GM18511 (cell line): ENCODE data around the gene GNG14.
A peak's percentile ranks its signal among the peaks of the same experiment; 100 is the strongest.
"Not testable (repeated sequence)": the region's sequence is repeated elsewhere in the genome, so short reads cannot be mapped to it uniquely, and the experiment has no call there.

Source experiments
- ATAC-seq: cut with Tn5 transposase; IDR thresholded peaks from one replicate; pipeline ENCODE4 v1.9.1; 2021; ENCODE audit warnings: mild to moderate bottlenecking, moderate library complexity; ENCODE audit not compliant: unreplicated experiment

GNG14 gene

DNA sequence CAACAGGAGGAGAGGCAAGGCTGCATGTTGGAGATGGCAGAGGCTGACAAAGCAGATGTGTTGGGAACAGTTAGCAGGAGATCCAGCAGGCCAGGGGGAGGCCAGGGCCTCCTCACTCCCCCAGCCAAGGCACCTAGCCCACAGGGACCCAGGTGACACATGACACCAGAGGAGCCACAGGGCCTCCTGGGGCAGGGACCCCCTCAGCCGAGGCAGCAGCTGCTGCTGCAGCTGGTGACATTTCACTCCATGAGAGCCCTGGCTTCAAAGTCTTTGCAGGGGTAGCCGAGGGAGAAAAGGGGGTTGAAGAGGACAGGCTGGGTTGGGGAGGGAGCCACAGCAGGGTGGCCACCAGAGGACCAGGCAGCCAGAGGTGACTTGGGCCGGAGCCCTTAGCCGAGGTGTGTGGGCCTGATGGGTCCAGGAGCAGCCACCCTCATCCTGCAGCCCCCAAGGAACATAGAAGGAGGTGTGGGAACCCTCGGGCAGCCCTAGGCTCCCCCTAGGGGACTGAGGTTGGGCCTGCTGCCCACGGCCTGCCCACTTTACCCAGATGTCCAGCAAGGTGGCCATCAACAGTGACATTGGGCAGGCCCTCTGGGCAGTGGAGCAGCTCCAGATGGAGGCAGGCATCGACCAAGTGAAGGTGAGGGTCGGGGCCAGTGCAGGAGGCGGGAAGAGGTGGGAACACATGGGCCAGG, at the start of gene GNG14:
GNG14 (plus strand) TSS at position 503 of the 701 bp plus-strand sequence; CDS start at position 554, 51 bp downstream.
- no peak for ATAC-seq

DNA sequence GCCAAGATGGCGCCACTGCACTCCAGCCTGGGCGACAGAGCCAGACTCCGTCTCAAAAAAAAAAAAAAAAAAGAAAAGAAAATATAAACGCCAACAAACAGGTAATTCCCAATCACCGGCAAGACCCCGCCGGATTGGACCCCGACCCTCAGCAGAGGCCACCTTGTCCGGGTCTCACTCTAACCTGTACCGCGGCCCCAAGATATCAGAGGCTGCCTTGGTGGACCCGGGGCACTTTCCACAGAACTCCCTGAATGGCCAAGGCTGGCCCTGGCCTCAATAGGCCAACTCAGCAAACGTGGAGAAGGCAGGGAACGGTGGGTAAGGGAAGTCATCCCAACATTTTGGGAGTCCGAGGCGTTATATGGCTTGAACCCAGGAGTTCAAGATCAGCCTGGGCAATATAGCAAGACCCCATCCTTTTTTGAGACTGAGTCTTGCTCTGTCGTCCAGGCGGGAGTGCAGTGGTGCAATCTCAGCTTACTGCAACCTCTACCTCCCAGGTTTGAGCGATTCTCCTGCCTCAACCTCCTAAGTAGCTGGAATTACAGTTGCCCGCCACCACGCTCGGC, 49.1 kb upstream of the GNG14 start:
- no peak for ATAC-seq

DNA sequence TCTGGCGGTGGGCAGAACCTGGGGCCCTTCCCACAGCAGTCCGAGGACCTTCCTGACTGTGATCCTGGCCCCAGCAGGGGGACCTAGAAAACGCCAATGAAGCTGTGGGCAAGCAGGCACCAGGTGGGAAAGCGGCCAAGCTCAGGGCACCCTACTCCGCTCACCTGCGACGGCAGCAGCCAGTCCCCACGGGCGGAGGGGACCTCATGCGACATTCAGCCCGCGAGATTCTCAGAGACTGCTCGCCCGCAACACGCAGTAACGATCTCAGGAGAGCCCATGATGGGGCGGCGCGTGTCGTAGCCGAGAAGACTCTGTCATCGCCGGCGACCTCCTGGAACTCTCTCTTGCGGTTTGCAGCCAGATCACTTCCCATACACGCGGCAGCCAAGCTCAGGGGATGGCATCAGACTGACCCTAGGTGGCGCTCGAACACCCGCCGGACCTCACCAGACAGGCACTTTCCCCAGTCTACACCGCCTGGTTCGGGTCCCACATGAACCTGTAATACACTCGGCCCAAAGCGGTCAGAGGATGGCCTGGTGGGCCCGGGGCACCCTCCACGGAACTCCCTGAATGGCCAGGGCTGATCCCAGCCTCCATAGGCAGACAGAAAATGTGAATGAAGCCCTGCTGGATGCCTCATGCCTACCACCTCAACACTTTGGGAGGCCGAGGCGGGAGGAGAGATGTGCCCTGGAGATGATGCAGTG, 47.7 kb upstream of the GNG14 start:
- no peak for ATAC-seq

DNA sequence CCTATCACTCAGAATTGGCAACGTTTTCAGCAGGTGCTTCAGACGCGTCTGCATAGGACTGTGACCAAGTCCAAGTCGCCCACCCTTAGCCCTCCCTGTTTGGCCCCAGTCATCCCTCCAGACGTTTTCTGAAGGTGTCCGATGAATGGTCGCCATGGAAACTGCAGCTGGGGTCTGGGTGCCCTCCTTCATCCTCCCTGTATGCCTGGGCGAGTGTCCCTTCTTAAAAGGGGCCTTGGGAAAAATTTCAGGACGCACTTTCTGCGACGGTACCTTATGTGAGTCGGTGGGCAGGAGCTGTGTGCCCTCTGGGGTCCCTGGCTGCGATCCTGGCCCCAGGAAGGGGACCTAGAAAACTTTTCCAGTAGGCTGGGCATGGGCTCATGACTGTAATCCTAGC, 46.3 kb upstream of the GNG14 start:
- no peak for ATAC-seq

DNA sequence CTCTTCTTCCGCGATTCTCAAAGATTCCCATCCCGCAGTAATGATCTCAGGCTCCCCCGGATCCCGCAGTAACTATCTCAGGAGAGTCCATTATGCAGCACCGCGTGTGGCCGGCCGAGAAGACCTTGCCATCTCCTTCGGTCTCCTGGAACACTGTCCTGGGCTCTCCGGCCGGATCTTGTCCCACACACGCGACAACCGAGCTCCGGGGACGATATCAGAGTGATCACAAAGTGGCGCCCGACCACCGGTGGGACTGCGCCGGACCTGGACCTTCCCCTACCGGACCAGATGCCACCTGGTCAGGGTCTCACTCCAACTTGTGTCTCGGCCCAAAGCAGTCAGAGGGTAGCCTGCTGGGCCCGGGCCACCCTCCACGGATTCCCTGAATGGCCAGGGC, 45.3 kb upstream of the GNG14 start:
- no peak for ATAC-seq

DNA sequence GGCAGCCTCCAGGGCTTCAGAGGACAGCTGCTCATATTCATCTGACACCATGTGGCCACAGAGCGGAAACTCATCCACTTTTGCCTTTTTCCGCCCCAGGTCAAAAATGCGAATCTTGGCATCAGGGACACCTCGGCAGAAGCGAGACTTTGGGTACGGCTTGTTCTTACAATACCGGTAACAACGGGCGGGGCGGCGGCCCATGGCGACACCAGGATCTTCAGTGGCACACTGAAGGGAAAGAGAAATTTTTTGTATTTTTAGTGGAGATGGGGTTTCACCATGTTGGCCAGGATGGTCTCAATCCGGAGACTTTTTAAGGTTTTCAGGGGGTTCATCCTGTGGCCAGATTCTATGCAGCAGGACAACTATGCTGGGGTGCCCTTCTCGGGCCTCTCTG, 44.1 kb upstream of the GNG14 start:
- not testable (repeated sequence) for ATAC-seq

DNA sequence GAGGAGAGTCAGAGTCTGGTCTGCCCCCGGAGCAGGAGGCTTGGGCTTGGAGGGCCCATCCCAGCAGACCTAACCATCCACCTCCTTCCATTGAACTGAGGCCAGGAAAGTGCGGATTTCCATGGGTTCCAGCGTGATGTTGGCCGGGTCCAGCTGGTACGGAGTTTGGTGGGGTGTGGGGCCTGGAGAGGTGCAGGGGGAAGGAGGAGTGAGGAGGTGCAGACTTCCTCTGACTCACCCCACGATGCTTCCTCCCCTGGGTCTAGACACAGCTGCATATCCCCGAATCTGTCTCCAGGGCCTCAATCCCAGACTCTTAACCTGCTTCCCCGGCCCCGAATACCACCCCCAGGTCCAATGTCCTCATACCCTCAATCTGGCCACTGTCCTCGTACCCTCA, 41.2 kb upstream of the GNG14 start:
- ATAC-seq = no peak

DNA sequence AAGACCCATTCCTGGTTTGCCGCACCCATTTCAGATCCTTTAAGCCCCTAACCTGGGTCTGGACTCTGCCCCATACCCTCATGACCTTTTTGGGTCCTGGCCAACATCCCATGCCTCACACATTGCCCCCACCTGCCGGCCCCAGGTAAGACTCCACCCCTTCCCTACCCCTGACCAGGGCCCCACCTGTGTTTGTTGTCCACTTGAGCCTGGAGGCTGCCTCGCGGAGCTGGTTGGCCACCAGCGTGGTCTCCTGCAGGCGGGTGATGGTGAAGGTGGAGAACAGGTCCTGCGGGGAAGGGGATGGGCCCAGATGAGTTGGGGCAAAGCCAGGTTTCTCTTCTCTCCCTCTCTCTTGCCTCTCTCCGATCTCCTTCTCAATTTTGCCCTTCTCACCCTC, 40.8 kb upstream of the GNG14 start:
- ATAC-seq = no peak

DNA sequence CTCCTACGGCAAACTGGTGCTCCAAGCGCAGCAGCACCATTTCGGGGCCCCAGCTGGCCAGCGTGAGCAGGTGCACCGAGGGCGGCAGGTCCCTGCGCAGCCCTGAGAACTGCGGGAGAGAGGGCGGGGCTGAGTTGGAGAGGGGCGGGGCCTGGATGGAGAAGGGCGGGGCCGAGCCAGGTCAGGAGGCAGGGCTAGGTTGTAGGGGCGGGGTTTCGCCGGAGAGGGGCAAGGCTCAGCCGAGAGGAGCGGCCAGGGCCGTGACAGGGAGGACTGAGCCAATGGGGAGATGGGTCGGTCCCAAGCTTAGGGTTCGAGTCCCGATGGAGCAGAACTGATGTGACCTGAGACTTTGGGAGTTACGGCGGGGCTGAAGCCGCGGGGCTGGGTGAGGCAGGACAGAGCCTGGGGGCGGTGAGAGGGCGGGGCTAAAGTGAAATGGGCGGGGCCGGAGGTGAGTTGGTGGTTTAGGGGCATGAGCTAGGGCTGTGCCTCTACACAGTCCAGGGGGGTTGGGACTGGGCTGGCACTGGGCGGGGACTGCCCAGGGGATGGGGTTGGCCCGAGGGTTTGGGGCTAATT, 40.2 kb upstream of the GNG14 start:
- no peak for ATAC-seq

DNA sequence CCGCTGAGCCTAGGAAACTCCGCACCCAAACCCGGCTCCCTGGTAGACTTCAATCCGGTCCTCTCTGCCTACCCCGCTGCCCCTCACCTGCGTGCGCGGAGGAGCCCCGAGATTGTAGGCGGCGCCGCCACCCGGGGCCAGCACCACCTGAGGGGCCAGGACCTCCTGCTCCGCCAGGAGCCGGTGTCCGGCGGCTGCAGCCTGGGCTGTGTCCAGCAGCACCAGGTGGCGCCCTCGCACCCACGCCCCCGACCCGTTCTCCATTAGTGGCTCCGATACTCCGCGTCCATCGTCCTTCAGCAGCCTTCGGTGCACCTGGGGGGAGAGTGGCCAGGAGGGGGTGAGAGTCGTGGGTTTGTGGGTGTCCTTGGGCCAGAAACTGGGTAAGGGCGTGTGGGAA, 39.7 kb upstream of the GNG14 start:
- no peak for ATAC-seq

DNA sequence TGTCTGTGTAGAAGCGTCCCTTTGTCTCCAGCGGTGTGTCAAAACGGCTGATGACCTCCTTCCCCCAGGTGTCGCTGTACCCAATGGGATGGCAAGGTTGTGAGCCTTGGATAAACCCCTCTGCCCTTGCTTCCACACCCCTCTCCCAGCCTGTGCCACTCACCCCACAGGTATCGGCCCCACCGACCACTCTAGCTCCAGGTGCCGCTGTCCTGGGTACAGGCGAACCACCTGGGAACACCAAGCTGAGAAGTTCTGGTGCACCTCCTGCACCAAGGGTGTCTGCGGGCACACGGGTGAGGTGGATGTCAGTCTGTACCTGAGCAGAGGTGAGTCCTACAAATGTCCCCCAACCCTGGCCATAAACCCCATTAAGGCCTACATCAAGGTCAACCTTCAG, 37.9 kb upstream of the GNG14 start:
- no peak for ATAC-seq

DNA sequence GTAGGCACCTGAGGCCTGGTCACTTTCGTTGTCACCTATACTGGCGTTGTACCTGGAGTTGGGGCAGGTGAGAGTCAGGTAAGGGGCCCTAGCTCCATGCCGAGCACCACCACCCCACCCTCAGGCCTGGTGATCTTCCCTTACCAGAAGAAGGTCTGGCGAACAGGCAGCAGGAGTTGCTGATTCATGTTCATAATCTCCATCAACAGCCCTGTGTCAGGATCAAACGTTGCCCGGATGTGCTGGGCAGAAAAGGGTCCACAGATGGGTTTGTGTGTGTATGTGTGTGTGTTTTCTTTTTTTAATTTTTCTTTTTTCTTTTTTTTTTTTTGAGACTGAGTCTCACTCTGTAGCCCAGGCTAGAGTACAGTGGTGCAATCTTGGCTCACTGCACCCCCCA, 35.6 kb upstream of the GNG14 start:
- no peak for ATAC-seq

DNA sequence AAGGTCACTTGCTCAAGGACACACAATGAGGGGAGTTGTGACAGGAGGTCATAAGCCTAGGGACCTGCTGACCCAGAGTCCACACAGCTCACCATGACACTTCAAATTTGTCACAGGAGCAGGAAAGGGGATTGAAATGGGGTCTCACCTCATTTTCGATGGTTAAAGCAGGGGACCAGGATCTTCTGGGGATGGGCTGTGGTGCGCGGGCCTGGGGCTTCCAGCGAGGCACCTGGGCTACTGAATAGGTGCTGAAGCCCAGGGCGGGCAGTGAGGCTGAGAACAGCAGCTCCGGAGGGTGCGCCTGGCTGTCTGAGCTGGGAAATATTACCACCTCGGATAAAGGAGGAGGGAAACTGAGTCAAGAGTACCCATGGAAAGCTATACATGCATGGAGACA, 32.3 kb upstream of the GNG14 start:
- no peak for ATAC-seq

DNA sequence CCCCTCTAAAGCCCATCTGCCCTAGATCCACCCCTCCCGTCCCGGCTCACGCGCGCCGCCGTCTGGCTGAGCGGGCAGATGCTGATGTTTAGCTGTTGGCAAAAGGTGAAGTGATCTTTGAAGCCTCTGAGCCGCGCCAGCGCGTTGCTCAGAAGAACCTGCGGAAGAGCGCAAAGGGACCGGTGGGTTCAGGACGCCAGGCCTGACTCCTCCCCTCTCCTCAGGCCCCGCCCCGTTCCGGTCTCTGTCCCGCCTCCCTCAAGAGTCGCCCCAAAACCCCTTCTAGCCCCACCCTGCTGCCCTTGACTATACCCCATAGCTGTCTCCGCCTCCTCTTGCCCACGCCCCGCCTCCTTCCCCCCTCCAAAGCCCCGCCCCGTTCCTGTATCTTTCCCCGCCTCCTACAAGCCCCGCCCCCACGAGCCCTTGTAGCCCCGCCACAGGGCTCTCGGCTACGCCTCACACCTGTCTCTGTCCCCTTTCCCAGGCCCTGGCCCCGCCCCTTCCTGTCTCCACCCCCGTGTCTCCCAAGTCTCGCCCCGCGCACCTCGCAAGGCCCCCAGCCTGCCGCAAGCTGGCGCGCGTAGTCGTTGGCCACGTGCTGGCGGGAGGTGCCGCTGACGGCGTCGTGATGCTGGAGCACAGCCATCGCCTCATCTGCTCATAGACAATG, 30.8 kb upstream of the GNG14 start:
- no peak for ATAC-seq

DNA sequence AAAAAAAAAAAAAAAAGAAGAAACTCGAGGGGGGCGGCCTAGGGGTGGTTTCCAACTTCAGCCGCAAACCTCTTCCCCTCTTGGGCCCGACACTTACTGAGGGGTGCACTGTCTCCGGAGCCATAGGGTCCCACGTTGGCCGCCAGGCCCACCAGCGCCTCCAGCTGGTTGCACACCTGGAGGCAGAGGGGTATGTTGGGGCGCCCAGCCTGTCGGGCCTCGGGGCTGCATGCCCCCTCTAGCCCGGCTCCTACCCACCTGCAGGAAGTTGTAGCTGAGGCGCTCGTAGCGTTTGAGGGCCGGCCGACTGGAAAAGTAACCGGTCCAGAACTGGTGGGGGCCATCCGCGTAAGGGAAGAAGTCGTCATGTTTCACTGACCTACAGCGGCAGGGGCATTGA, 29.8 kb upstream of the GNG14 start:
- no peak for ATAC-seq

DNA sequence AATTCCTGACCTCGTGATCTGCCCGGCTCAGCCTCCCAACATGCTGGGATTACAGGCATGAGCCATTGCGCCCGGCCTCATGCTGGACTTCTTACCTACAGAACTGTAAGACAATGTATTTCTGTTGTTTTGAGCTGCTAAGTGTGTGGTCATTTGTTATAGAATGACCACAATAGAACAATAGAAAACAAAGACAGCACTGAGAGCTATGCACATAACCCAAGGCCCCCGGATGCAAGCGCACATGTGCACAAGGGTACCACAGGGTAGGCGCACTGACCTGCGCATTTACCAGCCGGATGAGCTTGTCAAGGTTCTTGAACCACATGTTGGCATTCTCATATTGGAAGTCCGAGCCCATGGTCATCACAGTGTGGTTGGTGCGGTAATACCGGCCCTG, 26.8 kb upstream of the GNG14 start:
- ATAC-seq = no peak

DNA sequence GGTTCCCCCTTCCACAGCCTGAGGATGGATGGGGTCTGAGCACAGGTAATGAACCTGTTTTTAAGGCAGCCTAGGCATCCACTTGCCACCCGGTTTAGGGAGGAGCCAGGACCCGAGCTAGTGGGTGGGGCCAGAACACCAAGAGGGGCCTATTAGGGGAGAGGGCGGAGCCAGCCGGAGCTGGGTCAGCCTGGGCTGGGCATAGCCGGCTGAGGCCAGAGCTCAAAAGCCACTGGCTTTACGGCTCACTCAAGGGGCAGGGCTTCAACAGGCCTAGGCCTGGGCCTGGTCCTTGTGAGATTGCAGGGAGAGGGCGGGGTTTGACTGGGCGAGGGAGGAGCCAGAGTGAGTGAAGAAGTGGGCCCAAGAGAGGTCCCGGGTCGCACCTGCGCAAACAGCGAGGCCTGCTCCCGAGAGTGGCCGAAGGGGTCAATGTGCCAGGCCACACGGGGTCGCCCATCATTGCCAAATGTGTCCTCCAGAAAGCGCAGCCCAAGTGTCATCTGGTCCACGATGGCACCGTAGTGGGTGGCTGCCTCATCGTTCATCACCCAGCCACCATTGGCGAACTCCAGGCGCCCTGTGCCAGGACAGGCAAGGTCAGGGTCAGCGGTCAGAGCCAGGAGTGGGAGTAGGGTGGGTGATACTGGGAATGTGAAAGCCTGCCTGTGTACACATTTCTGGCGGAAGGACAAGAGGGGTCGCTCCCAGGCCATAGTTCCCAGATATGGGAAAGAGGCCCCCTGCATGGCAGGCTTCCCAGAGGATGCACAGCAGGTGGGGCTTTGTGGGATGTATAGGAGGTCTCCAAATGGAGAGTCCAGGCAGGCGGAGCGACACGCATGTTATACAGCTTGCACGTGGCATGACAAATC, 23.2 kb upstream of the GNG14 start:
- no peak for ATAC-seq

DNA sequence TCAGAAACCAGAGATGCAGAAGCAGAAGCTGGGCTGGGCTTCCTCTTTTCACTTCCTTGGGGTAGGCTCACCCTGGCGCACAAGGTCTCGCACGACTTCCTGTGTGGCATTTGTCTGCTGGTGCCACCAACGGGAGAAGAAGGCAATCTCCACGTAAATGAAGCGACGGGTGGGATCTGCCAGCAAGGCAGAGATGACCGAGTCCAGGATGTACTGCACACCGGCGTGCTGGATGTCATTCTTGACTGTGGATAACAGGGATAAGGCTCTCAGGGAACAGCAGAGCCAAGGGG, 22.6 kb upstream of the GNG14 start:
- peak; percentile 35 for ATAC-seq

DNA sequence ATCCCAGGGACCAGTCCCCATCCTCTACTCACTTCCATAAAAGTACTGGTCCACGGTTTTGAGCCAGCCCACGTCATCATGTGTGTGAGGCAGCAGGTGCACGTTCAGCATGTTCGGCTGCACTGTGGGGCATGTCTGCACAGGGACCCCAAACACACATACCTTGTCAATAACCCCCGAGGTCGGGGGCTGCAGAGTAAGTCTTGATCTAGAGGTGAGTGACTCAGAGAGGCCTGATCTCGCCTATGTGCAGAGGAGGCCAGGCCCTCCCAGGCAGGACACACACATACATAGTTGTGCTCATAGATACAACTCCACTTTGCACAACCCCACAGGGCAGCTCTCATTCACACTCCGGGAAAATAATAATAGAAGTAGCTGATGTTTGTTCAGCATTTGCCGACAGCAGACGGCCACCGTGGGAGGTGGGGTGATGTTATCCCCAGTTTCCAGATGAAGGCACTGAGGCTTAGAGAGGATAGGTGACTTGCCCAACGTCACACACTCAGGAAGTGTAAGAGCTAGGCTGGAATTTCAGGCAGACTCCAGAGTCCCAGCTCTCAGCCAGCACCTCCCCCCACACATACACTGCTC, 22.0 kb upstream of the GNG14 start:
- ATAC-seq = no peak
